Breast epithelium (tissue), 4 donors: ENCODE results near the gene PLD1. TPM values are rescaled to one million over a fixed set of nuclear protein-coding genes. Genes with fewer than 3 reads are reported as not detected.

Source experiments
- DNase-seq, 2 donors: peaks; one replicate each; pipeline ENCODE4 v3.0.0-alpha.2; 2019; ENCODE audit warnings: low spot score in 2 of 2
- H3K27ac ChIP-seq, 2 donors: fragments of 200-600 bp; sonication (generic) in 1 of 2; one replicate each; pipeline ENCODE4 v1.5.1; 2016 to 2019; ENCODE audit warnings: mild to moderate bottlenecking in 1 of 2
- H3K27me3 ChIP-seq, 2 donors: fragments of 200-600 bp; sonication (generic) in 1 of 2; one replicate each; pipeline versions ENCODE4 v1.5.1 to v1.6.0; 2017 to 2019; ENCODE audit warnings: control low read depth in 1 of 2, mild to moderate bottlenecking in 1 of 2
- H3K36me3 ChIP-seq: fragments of 200-600 bp; one replicate; pipeline ENCODE4 v1.5.1; 2019
- H3K4me1 ChIP-seq, 2 donors: fragments of 200-600 bp; sonication (generic); one replicate each; pipeline ENCODE4 v1.5.1; 2016 to 2019; ENCODE audit warnings: control low read depth in 1 of 2
- H3K4me3 ChIP-seq, 3 donors: fragments of 200-600 bp; sonication (generic); 1 replicate in 2 of 3; 2 replicates in 1 of 3; pipeline ENCODE4 v1.5.1; 2016 to 2019; ENCODE audit warnings: mild to moderate bottlenecking in 3 of 3, moderate library complexity in 2 of 3
- H3K9me3 ChIP-seq, 2 donors: fragments of 200-600 bp; sonication (generic) in 1 of 2; one replicate each; pipeline ENCODE4 v1.5.1; 2016 to 2019; ENCODE audit warnings: control low read depth in 1 of 2
- POLR2A ChIP-seq: fragments of 450-650 bp; IDR thresholded peaks from one replicate; pipeline ENCODE4 v1.6.1; 2016; ENCODE audit warnings: antibody characterized with exemption, mild to moderate bottlenecking, moderate library complexity
- POLR2AphosphoS5 ChIP-seq, 3 donors: sonication (generic); formaldehyde crosslinking; IDR thresholded peaks; one replicate each; pipeline ENCODE4 v1.6.1; 2017; ENCODE audit warnings: antibody characterized with exemption in 3 of 3
- intact Hi-C: fragments of 100-400 bp; cut with DNase I; formaldehyde crosslinking; loops from one replicate; pipeline ENCODE4 v1.15.1; 2023; ENCODE audit warnings: low total_unique reads
- total RNA-seq, 3 donors: library from RNA; depleted of rRNA; stranded (reverse); fragments of >200 nt; gene quantifications; one replicate each; pipeline ENCODE4 v1.1.0, GENCODE V29; 2016
- TF ChIP-seq, protein P1 (sequence below), 3 donors: fragments of 450-650 bp; IDR thresholded peaks; one replicate each; pipeline ENCODE4 v1.5.1; 2016 to 2017; ENCODE audit warnings: antibody characterized with exemption in 3 of 3, mild to moderate bottlenecking in 3 of 3, moderate library complexity in 3 of 3

Gene PLD1
- total RNA-seq, 3 donors from 2014 or later, result 21.1 to 36.9 (median 24.9) TPM

DNA sequence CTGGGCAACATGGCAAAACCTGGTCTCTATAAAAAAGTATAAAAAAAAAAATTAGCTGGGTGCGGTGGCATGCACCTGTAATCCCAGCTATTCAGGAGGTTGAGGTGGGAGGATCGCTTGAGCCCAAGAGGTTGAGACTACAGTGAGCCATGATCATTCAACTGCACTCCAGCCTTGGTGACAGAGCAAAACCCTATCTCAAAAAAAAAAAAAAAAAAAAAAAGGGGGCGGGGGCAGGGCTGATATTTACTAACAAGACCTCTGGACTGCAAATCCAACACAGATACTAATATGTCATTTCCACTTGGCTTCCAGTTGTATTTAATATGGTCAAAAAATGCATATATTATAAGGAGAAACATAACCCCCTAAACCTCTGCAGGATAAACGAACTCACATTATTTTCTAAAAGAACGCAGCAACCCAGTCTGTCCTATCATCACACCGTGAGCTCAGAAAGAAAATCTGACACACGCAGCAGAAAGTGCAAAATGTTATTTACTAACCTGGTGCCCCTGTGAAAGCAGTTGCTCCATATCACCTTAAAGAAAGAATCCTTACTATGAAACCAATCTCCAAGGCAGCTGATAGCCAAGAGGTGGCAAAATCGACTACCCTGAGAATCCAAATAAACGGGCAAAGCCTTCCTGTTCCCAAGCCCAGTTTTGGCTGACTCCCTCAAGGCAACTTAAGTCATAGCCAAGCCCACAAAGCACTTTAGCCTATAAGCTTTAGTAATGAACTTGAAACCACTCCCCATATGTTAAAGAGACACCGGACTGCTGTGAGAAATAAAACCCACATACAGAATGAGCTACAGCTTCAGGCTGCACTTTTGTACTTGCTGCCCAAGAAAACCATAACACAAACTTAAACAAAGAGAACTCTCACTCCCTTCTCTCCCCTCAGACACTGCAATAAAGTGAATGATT, 39.3 kb downstream of the PLD1 start:
- H3K36me3 ChIP-seq, result no peaks in the 10 kb centered on the region
- TF ChIP-seq, protein P1, sequence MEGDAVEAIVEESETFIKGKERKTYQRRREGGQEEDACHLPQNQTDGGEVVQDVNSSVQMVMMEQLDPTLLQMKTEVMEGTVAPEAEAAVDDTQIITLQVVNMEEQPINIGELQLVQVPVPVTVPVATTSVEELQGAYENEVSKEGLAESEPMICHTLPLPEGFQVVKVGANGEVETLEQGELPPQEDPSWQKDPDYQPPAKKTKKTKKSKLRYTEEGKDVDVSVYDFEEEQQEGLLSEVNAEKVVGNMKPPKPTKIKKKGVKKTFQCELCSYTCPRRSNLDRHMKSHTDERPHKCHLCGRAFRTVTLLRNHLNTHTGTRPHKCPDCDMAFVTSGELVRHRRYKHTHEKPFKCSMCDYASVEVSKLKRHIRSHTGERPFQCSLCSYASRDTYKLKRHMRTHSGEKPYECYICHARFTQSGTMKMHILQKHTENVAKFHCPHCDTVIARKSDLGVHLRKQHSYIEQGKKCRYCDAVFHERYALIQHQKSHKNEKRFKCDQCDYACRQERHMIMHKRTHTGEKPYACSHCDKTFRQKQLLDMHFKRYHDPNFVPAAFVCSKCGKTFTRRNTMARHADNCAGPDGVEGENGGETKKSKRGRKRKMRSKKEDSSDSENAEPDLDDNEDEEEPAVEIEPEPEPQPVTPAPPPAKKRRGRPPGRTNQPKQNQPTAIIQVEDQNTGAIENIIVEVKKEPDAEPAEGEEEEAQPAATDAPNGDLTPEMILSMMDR (IDR thresholded peaks at IDR 0.05), result no peak
- TF ChIP-seq POLR2AphosphoS5 (IDR thresholded peaks at IDR 0.05), result peak in 2 of 3 donors; percentile 18 to 68
- H3K27ac ChIP-seq, result peak overlapping the region; percentile 81 to 89
- intact Hi-C loops, result no loop called here
- H3K9me3 ChIP-seq, result no peaks in the 10 kb centered on the region
- H3K4me1 ChIP-seq, result no peaks in the 10 kb centered on the region
- H3K27me3 ChIP-seq, result no peaks in the 10 kb centered on the region
- DNase-seq, result peak in 1 of 2 donors; percentile 59
- H3K4me3 ChIP-seq, result peak overlapping the region; percentile 34 to 70 (median 47)

DNA sequence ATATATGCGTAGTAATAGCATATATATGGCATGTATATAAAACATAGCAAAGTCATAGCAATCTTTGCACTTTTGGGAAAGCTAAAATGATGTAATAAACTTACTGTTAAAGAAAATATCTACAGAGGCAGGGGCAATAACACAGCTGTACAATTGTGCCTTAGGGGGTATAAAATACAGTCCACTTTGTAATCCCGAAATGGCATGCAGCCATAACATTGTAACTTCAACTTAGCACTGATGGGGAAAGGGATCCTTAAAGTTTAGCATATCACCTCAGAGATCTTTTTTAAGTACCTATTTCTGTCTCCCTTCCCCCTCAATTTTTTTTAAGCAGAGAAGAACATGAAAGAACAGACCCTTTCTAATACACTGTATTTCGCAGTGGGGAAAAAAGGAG, 40.8 kb downstream of the PLD1 start:
- no peak for TF ChIP-seq POLR2A
- TF ChIP-seq POLR2AphosphoS5 (IDR thresholded peaks at IDR 0.05), result no peak
- TF ChIP-seq, protein P1 (IDR thresholded peaks at IDR 0.05), result no peak
- DNase-seq, result no peak
- peak overlapping the region; percentile 12 to 33 for H3K27ac ChIP-seq
- no peaks in the 10 kb centered on the region for H3K36me3 ChIP-seq
- peak overlapping the region in 2 of 3 donors; percentile 47 to 70 for H3K4me3 ChIP-seq
- H3K27me3 ChIP-seq, result no peaks in the 10 kb centered on the region
- H3K4me1 ChIP-seq, result no peaks in the 10 kb centered on the region
- intact Hi-C loops, result no loop called here
- H3K9me3 ChIP-seq, result no peaks in the 10 kb centered on the region

DNA sequence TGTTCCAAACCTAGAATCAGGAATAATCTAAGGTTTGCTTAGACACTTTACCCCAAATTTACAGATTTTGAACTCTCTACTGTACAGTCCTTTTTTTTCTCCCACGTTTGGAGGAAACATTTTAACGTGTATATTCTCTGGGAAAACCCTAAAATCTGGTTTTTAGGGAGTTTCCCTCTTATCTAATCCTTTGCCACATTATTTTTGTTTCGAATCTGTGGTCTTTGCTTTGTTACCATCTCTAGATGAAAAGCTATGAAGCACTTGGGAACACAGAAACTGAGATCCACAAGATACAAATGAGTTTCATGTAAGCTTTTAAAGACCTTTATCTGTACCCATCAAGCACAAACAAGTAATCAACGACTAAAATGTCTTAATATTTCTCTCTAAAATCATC, 41.3 kb downstream of the PLD1 start:
- Histone ChIP-seq H3K36me3 (no peaks in the 10 kb centered on the region), H3K4me1 (no peaks in the 10 kb centered on the region), H3K27me3 (no peaks in the 10 kb centered on the region), H3K27ac (peak overlapping the region; percentile 12 to 38), H3K9me3 (no peaks in the 10 kb centered on the region), H3K4me3 (peak overlapping the region in 2 of 3 donors; percentile 47 to 70)
- DNase-seq, result no peak
- TF ChIP-seq POLR2A (no peak), POLR2AphosphoS5 (IDR thresholded peaks at IDR 0.05) (no peak)
- TF ChIP-seq, protein P1 (IDR thresholded peaks at IDR 0.05), result no peak
- intact Hi-C loops, result no loop called here

DNA sequence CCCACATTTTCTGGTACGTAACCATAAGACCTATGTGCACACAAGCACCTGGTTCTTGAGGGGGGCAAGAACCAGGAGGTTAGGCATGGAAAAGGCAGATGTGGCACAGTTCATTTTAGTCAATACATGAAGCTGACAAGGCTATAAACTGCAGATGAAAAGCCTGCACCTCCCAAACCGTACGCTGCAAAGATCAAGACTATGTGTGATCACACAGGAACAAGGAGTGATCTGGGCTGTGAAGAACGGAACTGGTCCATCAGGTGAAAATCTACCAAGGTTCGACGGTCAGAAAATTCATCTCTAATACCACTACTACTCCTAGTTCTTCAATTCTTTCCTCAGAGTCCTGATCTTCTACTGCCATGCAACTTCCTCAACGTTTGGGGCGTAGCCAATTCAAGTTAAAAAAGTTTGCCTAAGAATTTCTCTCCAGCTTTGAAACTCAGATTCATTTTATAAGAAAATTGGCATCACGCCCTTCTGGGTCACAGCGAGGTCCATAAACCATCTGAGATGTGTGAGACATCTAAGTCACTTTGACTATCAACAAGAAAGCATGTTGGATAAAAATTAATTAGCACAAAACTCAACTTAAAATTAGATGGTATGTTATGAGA, 41.9 kb downstream of the PLD1 start:
- Histone ChIP-seq H3K4me1 (no peaks in the 10 kb centered on the region), H3K36me3 (no peaks in the 10 kb centered on the region), H3K4me3 (peak overlapping the region in 2 of 3 donors; percentile 47 to 70), H3K27ac (peak overlapping the region; percentile 12 to 38), H3K27me3 (no peaks in the 10 kb centered on the region), H3K9me3 (no peaks in the 10 kb centered on the region)
- no peak for DNase-seq
- intact Hi-C loops, result no loop called here
- TF ChIP-seq POLR2AphosphoS5 (IDR thresholded peaks at IDR 0.05) (no peak), POLR2A (no peak)
- TF ChIP-seq, protein P1 (IDR thresholded peaks at IDR 0.05), result no peak

DNA sequence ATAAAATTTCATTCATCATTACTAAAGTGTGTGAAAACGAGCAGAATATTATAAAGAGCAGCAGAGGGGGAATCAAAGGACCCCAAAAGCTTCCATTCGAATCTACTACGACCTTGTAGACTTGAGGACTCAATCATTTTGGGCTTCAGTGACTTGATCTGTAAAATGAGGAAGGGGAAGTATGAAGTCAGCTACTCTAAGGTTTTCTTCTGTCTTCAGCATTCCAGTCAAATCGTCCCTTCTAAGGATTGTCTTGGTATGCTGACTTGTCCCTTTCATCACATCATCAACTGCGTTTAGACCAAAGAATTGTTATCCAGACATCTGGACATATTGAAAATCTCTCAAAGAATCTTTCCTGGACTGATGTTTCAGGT, 44.8 kb downstream of the PLD1 start:
- no peak for DNase-seq
- Histone ChIP-seq H3K27ac (no peak overlapping the region), H3K36me3 (no peaks in the 10 kb centered on the region), H3K27me3 (no peaks in the 10 kb centered on the region), H3K9me3 (no peaks in the 10 kb centered on the region), H3K4me3 (no peak overlapping the region), H3K4me1 (no peaks in the 10 kb centered on the region)
- no peak for TF ChIP-seq POLR2A
- TF ChIP-seq, protein P1 (IDR thresholded peaks at IDR 0.05), result no peak
- TF ChIP-seq POLR2AphosphoS5 (IDR thresholded peaks at IDR 0.05), result no peak
- intact Hi-C loops, result no loop called here
